Amniotic stem cell (primary cell): ENCODE data around the gene GPR143.
"Not testable (repeated sequence)": the region's sequence is repeated elsewhere in the genome, so short reads cannot be mapped to it uniquely, and the experiment has no call there.

Source experiments
- DNase-seq: peaks from one replicate; lab custom pipeline; 2025; lab: John Stamatoyannopoulos, UW

GPR143 gene

GRCh38 chrX:9768321-9768839 is 2.7 kb upstream of the GPR143 start:
- not testable (repeated sequence) for DNase-seq

GRCh38 chrX:9767375-9767774 is 1.7 kb upstream of the GPR143 start:
- DNase-seq, result no peak

DNA sequence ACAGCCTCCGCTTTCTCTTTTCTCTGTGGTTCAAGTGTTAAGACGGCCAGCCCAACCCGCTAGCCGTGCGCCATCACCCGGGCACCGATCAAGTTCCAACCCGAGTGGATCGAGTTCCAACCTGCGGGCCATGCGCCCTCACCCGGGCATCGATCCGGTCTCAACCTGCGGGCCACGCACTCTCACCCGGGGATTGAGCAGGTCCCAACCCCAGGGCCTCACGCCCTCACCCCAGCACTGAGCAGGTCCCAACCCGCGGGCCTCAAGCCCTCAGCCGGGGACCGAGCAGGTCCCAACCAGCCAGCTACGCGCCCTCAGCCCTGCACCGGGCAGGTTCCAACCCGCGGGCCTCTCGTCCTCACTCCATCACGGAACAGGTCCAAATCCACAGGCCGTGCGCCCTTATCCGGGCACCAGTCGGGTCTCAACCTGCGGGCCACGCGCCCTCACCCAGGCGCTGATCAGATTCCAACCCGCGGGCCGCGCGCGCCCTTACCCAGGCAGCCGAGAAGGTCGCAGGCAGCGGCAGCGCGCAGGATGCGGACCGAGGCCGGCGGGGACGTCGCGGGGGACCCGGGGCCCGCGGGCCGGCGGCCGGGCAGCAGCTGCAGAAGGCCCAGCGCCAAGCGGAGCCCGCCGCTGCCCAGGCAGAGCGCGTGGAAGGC is 443 bp downstream of the GPR143 start:
- DNase-seq, result no peak

DNA sequence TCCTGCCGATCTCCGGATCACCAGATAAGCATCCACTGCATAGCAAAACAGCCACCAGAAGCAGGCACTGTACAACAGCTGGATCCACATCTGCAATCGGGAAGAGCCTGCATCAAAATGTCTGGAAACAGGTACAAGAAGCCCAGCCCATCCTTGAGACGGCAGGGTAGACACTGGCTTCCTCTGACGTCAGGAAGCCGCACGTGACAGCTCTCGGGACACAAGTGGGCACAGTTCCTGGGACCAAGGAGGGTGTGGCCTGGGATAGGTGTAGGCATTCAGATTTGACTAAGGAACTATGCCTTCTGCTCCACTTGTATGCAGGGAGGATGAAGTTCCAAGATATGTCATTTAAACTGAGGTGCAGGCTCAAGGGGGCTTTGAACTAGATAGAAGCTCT is 6.3 kb downstream of the GPR143 start:
- DNase-seq, result no peak

GRCh38 chrX:9758021-9758638 is 7.5 kb downstream of the GPR143 start:
- DNase-seq, result no peak

DNA sequence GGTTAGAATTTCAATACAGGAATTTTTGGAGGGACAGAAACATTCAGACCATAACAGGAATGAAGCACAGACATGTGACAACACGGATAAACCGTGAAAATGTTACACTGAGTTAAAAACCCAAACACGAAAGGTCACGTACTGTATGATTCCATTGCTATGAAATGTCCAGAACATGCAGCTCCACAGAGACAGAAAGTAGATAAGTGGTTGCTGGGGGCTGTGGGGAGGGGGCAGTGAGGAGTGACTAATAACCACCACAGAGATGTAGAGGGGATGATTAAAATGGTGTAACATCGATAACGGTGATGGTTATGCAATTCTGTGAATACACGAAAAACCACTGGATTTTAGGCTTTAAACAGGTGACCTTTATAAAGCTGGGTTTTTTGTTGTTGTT is 8.3 kb downstream of the GPR143 start:
- DNase-seq, result no peak

DNA sequence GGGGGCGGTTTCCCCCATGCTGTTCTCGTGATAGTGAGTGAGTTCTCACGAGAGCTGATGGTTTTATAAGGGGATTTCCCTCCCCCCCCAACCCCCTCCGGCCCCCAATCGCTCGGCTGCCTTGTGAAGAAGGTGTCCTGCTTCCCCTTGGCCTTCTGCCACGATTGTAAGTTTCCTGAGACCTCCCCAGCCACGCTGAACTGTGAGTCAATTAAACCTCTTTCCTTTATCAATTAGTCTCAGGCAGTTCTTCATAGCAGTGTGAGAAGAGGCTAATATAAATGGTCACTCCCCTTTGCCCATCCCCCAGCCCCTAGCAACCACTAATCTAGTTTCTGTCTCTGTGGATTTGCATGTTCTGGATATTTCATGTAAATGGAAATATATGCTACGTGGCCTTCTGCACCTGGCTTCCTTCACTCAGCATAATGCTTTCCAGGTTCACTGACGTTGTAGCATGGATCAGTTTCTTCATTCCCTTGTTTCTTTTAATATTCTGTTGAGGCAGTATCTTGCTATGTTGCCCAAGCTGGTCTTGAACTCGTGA is 16.4 kb downstream of the GPR143 start:
- DNase-seq, result no peak

GRCh38 chrX:9747644-9748043 is 18.0 kb downstream of the GPR143 start:
- DNase-seq, result no peak

DNA sequence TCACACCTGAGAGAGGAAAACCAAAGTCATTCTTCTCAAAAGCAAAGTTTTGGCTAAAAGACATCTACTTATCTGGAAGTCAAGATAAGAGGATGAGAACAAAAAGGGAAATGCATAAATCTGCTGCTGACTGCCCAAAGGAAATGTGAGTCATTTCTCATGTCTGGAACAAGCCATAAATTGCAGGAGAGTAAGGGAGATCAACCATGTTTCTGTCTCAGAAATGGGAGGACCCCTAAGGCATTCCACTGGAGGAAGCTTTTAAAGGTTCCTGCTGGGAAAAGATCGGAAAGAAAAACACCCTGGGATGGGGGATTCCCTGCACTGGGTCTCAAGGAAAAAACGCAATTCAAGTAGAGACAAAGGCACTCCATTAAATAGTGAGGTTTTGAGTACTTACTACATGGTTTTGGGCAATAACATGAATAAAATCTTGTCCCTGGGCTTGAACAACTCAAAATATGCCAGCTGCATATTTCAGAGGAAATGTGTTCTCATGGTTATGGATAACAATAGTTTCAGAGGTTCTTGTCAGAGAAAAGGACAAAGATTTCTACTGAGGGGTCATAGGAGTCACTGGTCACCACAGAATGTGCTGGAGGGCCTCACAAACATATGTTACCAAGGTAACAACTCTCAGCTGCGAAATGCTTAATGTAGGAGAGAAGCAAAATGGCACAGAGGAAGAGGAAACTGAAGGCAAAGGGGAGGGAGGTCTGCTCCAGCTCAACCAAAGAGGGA is 19.3 kb downstream of the GPR143 start:
- DNase-seq, result no peak

DNA sequence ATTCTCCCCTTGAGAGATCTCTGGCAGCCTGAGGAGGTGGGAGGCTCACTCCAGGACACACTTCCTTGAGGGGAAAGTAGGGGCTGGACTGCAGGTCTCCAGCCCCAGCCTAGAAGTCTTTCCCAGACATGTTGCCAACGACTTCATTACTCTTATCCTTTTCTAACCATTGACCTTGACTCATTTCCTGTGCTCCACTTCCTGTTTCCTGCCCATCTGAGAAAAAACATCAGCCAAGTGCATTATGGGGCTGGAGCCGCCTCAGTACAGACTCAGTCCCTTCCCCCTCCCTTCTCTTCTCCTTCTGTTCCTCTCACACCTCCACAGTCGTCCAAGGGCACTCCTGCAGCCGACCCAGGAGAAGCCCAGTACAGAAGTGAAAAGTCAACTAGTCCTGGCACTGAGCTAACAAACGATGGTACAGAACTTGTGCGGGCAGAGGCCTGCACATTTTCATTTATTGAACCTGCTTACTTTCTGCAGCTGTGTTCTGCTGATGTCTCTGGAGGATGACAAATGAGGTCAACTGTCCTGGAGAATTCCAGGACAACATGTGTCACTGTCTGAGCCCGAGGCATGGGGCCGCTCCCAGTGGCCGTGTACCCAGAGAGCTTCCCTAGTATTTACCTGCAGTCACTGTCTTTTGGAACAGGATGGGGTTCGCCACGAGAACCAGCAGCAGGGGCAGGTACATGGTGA is 20.1 kb downstream of the GPR143 start:
- DNase-seq, result no peak

GRCh38 chrX:9739130-9739529 is 26.5 kb downstream of the GPR143 start:
- DNase-seq, result no peak

DNA sequence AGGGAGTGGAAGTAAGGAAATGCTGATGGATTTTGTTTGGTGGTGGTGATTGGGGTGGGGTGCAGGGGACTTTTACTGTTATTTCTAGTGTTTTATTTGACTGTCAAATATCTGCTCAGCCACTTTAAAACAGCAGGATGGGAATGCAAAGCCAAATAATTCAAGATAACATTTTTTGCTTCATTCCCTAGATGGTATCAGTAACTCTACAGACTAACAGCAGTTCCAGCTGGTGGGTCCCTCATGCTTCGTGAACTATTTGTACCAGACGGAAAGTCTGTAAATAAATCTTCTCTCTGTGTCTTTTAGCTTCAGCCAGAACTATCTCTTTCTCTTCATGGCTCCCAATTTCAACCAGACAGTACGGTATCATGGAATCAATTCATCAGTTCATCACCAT is 27.5 kb downstream of the GPR143 start:
- DNase-seq, result no peak

GRCh38 chrX:9737363-9737762 is 28.3 kb downstream of the GPR143 start:
- no peak for DNase-seq

- DNase-seq, result no peak
Observed at GRCh38 chrX:9730752-9731151, 34.9 kb downstream of the GPR143 start.

DNA sequence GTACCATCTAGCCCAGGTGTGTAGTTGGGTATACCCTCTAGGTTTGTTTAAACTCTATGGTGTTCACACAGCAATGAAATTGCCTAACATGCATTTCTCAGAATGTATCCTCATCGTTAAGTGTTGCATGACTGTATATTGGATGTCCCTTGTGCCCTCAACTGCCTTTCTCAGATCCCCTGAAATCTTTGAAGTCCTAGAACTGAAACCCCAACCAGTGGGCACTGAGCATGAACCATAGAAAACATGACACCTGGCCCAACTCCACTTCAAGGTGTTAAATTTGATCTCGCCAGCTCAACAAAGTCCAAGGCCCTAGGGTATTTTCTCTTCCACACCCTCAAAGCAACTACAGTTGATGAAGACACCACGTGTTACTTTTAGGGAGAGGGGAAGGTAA is 35.6 kb downstream of the GPR143 start:
- no peak for DNase-seq

DNA sequence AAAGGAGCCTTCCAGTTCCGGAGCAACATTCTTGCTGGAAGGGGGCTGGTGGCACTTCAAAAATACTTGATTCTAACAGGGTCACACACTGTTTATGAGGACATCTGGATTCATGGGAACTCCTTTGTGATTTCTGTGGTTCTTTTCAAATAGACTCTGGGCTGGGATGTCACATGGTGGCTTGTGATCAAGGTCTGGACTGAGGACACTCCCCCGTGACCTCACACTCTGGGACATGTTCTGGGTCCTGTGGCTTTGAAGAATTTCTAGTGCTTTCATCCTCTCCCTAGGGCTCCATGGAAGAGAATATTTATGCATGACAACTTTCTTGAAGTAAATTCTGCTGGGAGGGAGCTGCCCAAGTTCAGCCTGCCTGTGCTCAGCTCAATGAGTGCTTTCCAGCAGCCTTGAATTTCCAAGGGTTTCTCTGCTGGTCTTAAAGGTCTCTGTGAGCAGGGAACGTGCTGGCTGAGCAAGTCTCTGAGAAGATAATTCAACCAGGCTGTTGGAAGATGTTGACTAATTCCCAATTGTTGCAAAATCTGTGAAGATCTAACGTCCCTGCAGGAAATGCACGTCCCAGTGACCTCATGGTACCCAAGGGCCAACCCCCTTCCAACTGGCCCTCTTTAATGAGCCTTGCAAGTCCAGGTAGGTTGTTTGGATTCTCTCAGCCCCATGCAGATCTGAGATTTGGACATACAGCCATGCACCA is 36.3 kb downstream of the GPR143 start:
- no peak for DNase-seq

- DNase-seq, result no peak
Observed at GRCh38 chrX:9728261-9728660, 37.4 kb downstream of the GPR143 start.

DNA sequence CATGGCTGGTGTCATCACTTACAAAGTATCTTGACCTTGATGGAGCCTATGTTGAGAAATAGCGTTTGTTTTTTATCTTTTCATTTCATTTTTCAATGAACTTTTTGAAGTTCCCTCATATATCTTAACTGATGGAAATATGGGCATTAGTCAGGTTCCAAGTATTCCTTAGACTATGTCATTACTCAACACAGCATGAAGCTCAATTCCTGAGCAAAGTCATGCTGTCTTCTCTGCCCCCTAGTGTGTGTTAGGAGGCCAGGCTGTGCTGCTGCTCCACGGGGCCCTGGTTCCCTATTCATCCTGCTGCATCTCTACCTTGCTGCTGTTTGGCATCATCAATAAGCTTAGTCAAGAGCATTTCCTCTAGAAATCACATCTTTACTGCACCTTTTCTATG is 40.9 kb downstream of the GPR143 start:
- DNase-seq, result no peak

- no peak for DNase-seq
Observed at GRCh38 chrX:9717376-9717775, 48.3 kb downstream of the GPR143 start.

DNA sequence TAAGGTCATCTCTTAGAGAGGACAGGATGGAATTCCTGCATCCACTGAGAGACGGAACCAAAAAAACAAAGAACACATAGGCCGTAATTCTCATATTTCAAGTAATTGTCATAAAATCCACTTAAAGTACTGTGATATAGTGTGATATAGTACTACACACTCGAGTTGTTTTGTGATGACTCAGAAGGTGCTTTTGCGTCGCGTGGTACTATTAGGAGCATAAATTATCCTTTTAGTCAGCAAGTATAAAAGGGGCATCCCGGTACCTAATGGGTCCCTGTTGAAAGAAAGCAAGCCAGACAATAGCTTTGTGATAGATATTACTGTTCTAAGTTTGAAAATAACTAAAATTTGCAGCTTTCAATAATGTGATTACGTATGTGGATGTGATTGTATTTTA is 55.3 kb downstream of the GPR143 start:
- no peak for DNase-seq

- DNase-seq, result peak; percentile 1
Observed at GRCh38 chrX:9708923-9709553, 56.6 kb downstream of the GPR143 start.
